ENCODE results near the gene KMT2E.
"Not testable (repeated sequence)": the region's sequence is repeated elsewhere in the genome, so short reads cannot be mapped to it uniquely, and the experiment has no call there.

The KMT2E gene

DNA sequence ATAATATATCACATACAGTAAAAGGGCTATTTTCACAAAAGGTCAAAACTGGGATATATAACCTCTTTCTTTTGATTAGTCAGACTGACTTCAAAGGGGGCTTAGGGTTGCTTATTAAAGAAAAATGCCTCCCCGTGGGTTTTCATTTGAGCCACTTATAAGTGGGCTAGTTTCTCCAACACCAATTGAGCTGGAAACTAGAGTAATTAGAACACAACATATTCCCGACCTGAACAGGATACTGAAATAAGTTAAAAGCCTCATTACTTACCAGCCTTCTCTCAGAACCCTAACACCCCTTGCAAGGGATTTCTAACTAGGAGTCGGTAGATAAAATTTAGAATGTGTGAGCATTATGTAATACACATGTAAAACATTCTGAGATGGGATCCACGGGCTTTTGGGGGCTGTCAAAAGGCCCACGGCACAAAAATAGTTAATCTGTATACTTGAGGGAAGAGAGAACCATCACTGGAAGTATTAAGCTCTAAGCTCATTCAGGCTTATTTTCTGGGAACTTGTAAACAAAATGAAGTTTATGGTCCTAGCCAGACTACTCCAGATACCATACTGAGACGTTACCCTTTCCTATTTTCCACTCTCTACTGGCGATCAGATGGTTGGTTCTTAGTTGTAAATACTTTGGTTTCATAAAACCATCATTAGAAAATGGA is 29.3 kb upstream of the KMT2E start:
- Histone ChIP-seq H3K27me3 (no peaks in the 10 kb centered on the region), H3K27ac (peak overlapping the region; percentile 90 to 97), H3K4me1 (peaks cover 0 to 55% (median 48%) of the 10 kb centered on the region in 4 donors), H3K9me3 (no peaks in the 10 kb centered on the region), H3K36me3 (no peaks in the 10 kb centered on the region), H3K4me3 (peak overlapping the region; percentile 60 to 83)
- TF ChIP-seq, protein P1, sequence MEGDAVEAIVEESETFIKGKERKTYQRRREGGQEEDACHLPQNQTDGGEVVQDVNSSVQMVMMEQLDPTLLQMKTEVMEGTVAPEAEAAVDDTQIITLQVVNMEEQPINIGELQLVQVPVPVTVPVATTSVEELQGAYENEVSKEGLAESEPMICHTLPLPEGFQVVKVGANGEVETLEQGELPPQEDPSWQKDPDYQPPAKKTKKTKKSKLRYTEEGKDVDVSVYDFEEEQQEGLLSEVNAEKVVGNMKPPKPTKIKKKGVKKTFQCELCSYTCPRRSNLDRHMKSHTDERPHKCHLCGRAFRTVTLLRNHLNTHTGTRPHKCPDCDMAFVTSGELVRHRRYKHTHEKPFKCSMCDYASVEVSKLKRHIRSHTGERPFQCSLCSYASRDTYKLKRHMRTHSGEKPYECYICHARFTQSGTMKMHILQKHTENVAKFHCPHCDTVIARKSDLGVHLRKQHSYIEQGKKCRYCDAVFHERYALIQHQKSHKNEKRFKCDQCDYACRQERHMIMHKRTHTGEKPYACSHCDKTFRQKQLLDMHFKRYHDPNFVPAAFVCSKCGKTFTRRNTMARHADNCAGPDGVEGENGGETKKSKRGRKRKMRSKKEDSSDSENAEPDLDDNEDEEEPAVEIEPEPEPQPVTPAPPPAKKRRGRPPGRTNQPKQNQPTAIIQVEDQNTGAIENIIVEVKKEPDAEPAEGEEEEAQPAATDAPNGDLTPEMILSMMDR (IDR thresholded peaks at IDR 0.05): no peak
- no peak for DNase-seq
- intact Hi-C loops (cut with DNase I; ENCODE audit: low total_unique reads): no loop called here

DNA sequence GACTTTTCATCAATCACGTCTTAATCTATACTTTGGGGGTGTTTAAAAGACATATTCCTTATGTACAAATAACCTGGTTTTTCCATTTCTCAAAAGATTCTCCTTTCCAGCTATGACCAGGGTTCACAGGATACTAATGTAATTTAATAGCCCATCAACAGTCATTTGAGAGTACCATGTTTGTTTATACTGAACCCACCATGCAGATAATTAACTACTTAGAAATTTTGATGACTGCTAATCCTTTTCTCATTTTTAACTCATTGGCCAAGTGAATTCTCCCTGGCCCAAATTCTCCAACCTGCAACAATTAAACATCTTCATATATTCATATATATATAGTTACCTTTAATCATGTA is 28.8 kb upstream of the KMT2E start:
- Histone ChIP-seq H3K36me3 (no peaks in the 10 kb centered on the region), H3K27me3 (no peaks in the 10 kb centered on the region), H3K27ac (peak overlapping the region; percentile 90 to 97), H3K9me3 (no peaks in the 10 kb centered on the region), H3K4me3 (no peak overlapping the region), H3K4me1 (peaks cover 0 to 51% (median 46%) of the 10 kb centered on the region in 4 donors)
- no peak for DNase-seq
- intact Hi-C loops (cut with DNase I; ENCODE audit: low total_unique reads): no loop called here
- TF ChIP-seq, protein P1 (IDR thresholded peaks at IDR 0.05): no peak

DNA sequence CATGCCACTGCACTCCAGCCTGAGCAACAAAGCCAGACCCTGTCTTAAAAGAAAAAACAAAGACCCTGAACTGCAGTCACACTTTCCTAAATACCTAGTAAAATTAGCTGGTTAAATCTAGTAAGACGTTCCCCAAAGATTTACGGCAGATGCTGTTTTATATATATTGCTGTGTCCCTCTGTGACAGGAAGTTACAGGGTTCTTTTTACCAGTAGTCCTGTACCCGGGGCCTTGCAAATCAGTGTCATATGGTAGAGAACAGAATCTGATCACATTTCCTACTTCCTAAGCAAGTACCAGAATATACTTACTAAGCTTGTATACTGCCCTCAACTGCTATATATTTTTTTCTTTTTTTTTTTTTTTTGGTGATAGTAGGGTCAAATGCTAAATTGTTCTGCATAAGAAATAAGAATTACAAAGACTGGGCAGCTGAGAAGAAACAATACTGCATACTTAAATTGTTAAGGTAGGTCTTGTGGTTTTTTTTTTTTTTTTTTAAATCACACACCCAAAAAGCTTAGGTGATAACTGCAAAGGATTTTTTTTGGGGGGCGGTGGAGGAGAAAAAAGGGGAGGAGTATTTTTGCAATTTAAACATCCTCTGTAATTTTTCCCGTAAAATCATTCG is 27.3 kb upstream of the KMT2E start:
- Histone ChIP-seq H3K4me1 (peaks cover 0 to 51% (median 46%) of the 10 kb centered on the region in 4 donors), H3K9me3 (no peaks in the 10 kb centered on the region), H3K4me3 (no peak overlapping the region), H3K27ac (peak overlapping the region; percentile 14 to 90), H3K27me3 (no peaks in the 10 kb centered on the region), H3K36me3 (peaks cover 4 to 9% (median 8%) of the 10 kb centered on the region in 3 donors)
- intact Hi-C loops (cut with DNase I; ENCODE audit: low total_unique reads): no loop called here
- TF ChIP-seq, protein P1 (IDR thresholded peaks at IDR 0.05): no peak
- no peak for DNase-seq

DNA sequence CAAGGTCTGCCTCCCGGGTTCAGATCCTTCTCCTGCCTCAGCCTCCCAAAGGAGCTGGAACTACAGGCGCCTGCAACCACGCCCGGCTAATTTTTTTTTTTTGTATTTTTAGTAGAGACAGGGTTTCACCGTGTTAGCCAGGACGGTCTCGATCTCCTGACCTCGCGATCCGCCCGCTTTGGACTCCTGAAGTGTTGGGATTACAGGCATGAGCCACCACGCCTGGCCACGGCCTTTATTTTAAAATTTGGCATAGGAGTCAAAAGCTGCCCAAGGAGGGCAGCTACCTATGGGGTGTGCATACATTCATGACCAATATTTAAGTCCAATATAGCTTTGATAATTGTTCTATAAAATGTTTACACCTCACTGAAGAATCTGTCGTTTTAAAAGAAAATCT is 26.6 kb upstream of the KMT2E start:
- H3K4me3 ChIP-seq; DNase-seq; H3K27me3 ChIP-seq; H3K9me3 ChIP-seq; intact Hi-C loops (cut with DNase I; ENCODE audit: low total_unique reads); H3K36me3 ChIP-seq: not testable (repeated sequence)
- H3K4me1 ChIP-seq: peaks cover 0 to 51% (median 43%) of the 10 kb centered on the region in 4 donors
- H3K27ac ChIP-seq: peak overlapping the region in 1 of 2 donors; percentile 90

DNA sequence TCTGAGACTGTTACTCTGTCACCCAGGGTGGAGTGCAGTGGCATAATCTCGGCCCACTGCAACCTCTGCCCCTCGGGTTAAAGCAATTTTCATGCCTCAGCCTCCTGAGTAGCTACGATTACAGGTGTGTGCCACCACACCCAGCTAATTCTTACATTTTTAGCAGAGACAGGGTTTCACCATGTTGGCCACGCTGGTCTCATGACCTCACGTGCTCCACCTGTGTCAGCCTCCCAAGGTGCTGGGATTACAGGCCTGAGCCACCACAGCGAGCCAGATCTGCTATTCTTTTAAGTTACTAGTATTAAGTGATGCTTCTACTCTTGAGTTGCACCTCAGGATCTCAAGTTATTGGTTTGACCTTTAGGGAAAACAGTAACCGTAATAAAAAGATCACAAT is 23.0 kb upstream of the KMT2E start:
- TF ChIP-seq, protein P1 (IDR thresholded peaks at IDR 0.05): no peak
- H3K27me3 ChIP-seq: no peaks in the 10 kb centered on the region
- H3K4me3 ChIP-seq: no peak overlapping the region
- H3K27ac ChIP-seq: no peak overlapping the region
- DNase-seq: no peak
- peaks cover 0 to 61% (median 48%) of the 10 kb centered on the region in 4 donors for H3K4me1 ChIP-seq
- no peaks in the 10 kb centered on the region for H3K9me3 ChIP-seq
- intact Hi-C loops (cut with DNase I; ENCODE audit: low total_unique reads): no loop called here
- peaks cover 4 to 9% (median 8%) of the 10 kb centered on the region in 3 donors for H3K36me3 ChIP-seq

DNA sequence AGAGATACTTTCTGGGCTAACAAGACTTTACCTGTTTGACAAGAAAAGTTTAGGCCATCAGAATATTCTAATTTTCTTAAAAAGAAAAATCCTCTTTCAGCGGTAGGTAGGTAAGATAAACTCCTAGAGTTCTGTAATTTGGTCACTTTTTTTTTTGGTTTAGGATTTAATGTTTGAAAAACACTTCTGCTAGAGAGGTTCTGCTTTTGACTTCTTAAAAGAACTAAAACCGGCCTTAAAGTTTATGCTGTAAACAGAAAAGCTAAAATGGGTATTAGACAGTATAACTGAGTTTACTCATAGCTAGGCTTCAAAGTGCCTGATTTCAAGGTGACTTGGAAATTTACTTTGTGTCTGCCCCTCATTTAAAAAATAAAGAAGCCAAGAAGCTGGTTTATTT is 21.7 kb upstream of the KMT2E start:
- no peak for DNase-seq
- Histone ChIP-seq H3K4me3 (no peak overlapping the region), H3K27me3 (no peaks in the 10 kb centered on the region), H3K4me1 (peaks cover 0 to 66% (median 52%) of the 10 kb centered on the region in 4 donors), H3K27ac (no peak overlapping the region), H3K9me3 (no peaks in the 10 kb centered on the region), H3K36me3 (peaks cover 4 to 9% (median 8%) of the 10 kb centered on the region in 3 donors)
- TF ChIP-seq, protein P1 (IDR thresholded peaks at IDR 0.05): no peak
- intact Hi-C loops (cut with DNase I; ENCODE audit: low total_unique reads): no loop called here
